ENCODE data around the gene KCNJ14.

- TF ChIP-seq TARDBP (IDR thresholded peaks at IDR 0.05) (no peak), LEF1 (IDR thresholded peaks at IDR 0.05; ENCODE audit: borderline replicate concordance) (no peak), BHLHE40 (IDR thresholded peaks at IDR 0.05; ENCODE audit: borderline replicate concordance) (no peak), SP1 (IDR thresholded peaks at IDR 0.05) (no peak), NFRKB (IDR thresholded peaks at IDR 0.05) (no peak), FOXA1 (IDR thresholded peaks at IDR 0.05) (no peak), FOXK2 (IDR thresholded peaks at IDR 0.05) (no peak), ARNT (IDR thresholded peaks at IDR 0.05) (no peak), CTBP1 (IDR thresholded peaks at IDR 0.05; ENCODE audit: borderline replicate concordance) (no peak)
Observed at GRCh38 chr19:48484931-48485612, 29.7 kb downstream of the KCNJ14 start.

Data from HEK293T (cell line).